ENCODE results near the gene PEX11G.

DNA sequence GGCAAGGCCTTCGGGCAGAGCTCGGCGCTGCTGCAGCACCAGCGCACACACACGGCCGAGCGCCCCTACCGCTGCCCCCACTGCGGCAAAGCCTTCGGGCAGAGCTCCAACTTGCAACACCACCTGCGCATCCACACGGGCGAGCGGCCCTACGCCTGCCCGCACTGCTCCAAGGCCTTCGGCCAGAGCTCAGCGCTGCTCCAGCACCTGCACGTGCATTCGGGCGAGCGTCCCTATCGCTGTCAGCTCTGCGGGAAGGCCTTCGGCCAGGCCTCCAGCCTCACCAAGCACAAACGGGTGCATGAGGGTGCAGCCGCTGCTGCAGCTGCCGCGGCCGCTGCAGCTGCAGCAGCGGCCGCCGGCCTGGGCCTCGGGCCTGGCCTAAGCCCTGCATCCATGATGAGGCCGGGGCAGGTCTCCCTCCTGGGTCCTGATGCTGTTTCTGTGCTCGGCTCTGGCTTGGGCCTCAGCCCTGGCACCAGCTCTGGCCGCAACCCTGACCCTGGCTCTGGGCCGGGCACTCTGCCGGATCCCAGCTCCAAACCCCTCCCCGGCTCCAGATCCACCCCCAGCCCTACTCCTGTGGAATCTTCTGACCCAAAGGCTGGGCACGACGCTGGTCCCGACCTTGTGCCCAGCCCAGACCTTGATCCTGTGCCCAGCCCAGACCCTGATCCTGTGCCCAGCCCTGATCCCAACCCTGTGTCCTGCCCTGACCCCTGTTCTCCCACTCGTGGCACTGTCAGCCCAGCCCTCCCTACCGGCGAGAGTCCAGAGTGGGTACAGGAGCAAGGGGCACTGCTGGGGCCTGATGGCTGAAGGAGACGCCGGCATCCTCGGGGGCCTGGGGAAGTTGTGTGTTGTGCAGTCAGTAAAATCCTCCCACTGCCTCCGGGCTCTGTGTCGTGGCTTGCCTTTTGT, 31.6 kb upstream of the PEX11G start:
- TF ChIP-seq, protein P1, sequence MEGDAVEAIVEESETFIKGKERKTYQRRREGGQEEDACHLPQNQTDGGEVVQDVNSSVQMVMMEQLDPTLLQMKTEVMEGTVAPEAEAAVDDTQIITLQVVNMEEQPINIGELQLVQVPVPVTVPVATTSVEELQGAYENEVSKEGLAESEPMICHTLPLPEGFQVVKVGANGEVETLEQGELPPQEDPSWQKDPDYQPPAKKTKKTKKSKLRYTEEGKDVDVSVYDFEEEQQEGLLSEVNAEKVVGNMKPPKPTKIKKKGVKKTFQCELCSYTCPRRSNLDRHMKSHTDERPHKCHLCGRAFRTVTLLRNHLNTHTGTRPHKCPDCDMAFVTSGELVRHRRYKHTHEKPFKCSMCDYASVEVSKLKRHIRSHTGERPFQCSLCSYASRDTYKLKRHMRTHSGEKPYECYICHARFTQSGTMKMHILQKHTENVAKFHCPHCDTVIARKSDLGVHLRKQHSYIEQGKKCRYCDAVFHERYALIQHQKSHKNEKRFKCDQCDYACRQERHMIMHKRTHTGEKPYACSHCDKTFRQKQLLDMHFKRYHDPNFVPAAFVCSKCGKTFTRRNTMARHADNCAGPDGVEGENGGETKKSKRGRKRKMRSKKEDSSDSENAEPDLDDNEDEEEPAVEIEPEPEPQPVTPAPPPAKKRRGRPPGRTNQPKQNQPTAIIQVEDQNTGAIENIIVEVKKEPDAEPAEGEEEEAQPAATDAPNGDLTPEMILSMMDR (IDR thresholded peaks at IDR 0.05 in 8 of 11, conservative IDR thresholded peaks at IDR 0.05 in 3 of 11) = no peak
- TF ChIP-seq POLR2A (IDR thresholded peaks at IDR 0.05) (no peak), POLR2AphosphoS5 (IDR thresholded peaks at IDR 0.05) (peak in 2 of 3 donors; percentile 46 to 55)

All from spleen (tissue), 7 donors.